RWPE1 (cell line): Measurements from ENCODE around the gene FOXP1.

Experiments
- CTCF ChIA-PET: fragments of 350-600 bp; sonication (Branson Sonifier 250); formaldehyde crosslinking; extraction: SDS; loops from one replicate; lab custom pipeline; 2021; lab: Yijun Ruan, JAX
- POLR2A ChIA-PET: fragments of 400-600 bp; formaldehyde crosslinking; extraction: SDS; loops from one replicate; lab custom pipeline; 2020; ENCODE audit warnings: antibody characterized with exemption; ENCODE audit not compliant: low non-redundant PET; lab: Yijun Ruan, JAX
- DNase-seq: peaks from one replicate; pipeline ENCODE4 v3.0.0; 2012; ENCODE audit warnings: low spot score
- H3K27ac ChIP-seq: fragments of 450-650 bp; 2 replicates; pipeline ENCODE4 v1.5.1; 2017
- CTCF ChIP-seq: fragments of 450-650 bp; conservative IDR thresholded peaks from 2 replicates; pipeline ENCODE4 v1.5.1; 2017; ENCODE audit warnings: low read depth, mild to moderate bottlenecking

The FOXP1 gene

GRCh38 chr3:71211083-71211482, 372.4 kb downstream of the FOXP1 start:
- DNase-seq: no peak
- CTCF ChIA-PET: interaction anchor here (0.7 kb wide), 1 partner anchor 48 kb away, joined by 3 read pairs; no protein-coding TSS in a partner anchor
- H3K27ac ChIP-seq: no peak overlapping the region
- no peak for TF ChIP-seq CTCF
- POLR2A ChIA-PET: no interaction called here

- ChIA-PET POLR2A (no interaction called here), CTCF (interaction anchor here (0.7 kb wide), 2 partner anchors 49 to 419 kb away, joined by 3 to 5 read pairs; no protein-coding TSS in a partner anchor)
- no peak for DNase-seq
- TF ChIP-seq CTCF: no peak
- H3K27ac ChIP-seq: no peak overlapping the region
Observed at GRCh38 chr3:71210257-71211007, 373.1 kb downstream of the FOXP1 start.

GRCh38 chr3:71208211-71209095, 375.1 kb downstream of the FOXP1 start:
- no peak overlapping the region for H3K27ac ChIP-seq
- no peak for DNase-seq
- CTCF ChIA-PET: interaction anchor here (0.6 kb wide), 1 partner anchor 56 kb away, joined by 3 read pairs; no protein-coding TSS in a partner anchor
- no peak for TF ChIP-seq CTCF
- POLR2A ChIA-PET: no interaction called here

GRCh38 chr3:71207632-71208031, 375.9 kb downstream of the FOXP1 start:
- POLR2A ChIA-PET: no interaction called here
- DNase-seq: no peak

GRCh38 chr3:71206305-71207165, 377.0 kb downstream of the FOXP1 start:
- H3K27ac ChIP-seq: no peak overlapping the region
- CTCF ChIA-PET: interaction anchor here (0.6 kb wide), 1 partner anchor 52 kb away, joined by 3 read pairs; no protein-coding TSS in a partner anchor
- no peak for TF ChIP-seq CTCF
- POLR2A ChIA-PET: no interaction called here
- DNase-seq: no peak

More at GRCh38 chr3:71207632-71208031, 375.9 kb downstream of the FOXP1 start:
- TF ChIP-seq CTCF: no peak
- CTCF ChIA-PET: no interaction called here
- H3K27ac ChIP-seq: no peak overlapping the region
